Breast epithelium (tissue), 4 donors: ENCODE data around the gene PARP15. TPM values are rescaled to one million over a fixed set of nuclear protein-coding genes. Genes with fewer than 3 reads are reported as not detected.

ENCODE experiments used
- DNase-seq, 2 donors: peaks; one replicate each; pipeline ENCODE4 v3.0.0-alpha.2; 2019; ENCODE audit warnings: low spot score in 2 of 2
- H3K27ac ChIP-seq, 2 donors: fragments of 200-600 bp; sonication (generic) in 1 of 2; one replicate each; pipeline ENCODE4 v1.5.1; 2016 to 2019; ENCODE audit warnings: mild to moderate bottlenecking in 1 of 2
- H3K27me3 ChIP-seq, 2 donors: fragments of 200-600 bp; sonication (generic) in 1 of 2; one replicate each; pipeline versions ENCODE4 v1.5.1 to v1.6.0; 2017 to 2019; ENCODE audit warnings: control low read depth in 1 of 2, mild to moderate bottlenecking in 1 of 2
- H3K36me3 ChIP-seq: fragments of 200-600 bp; one replicate; pipeline ENCODE4 v1.5.1; 2019
- H3K4me1 ChIP-seq, 2 donors: fragments of 200-600 bp; sonication (generic); one replicate each; pipeline ENCODE4 v1.5.1; 2016 to 2019; ENCODE audit warnings: control low read depth in 1 of 2
- H3K4me3 ChIP-seq, 3 donors: fragments of 200-600 bp; sonication (generic); 1 replicate in 2 of 3; 2 replicates in 1 of 3; pipeline ENCODE4 v1.5.1; 2016 to 2019; ENCODE audit warnings: mild to moderate bottlenecking in 3 of 3, moderate library complexity in 2 of 3
- H3K9me3 ChIP-seq, 2 donors: fragments of 200-600 bp; sonication (generic) in 1 of 2; one replicate each; pipeline ENCODE4 v1.5.1; 2016 to 2019; ENCODE audit warnings: control low read depth in 1 of 2
- POLR2A ChIP-seq: fragments of 450-650 bp; IDR thresholded peaks from one replicate; pipeline ENCODE4 v1.6.1; 2016; ENCODE audit warnings: antibody characterized with exemption, mild to moderate bottlenecking, moderate library complexity
- POLR2AphosphoS5 ChIP-seq, 3 donors: sonication (generic); formaldehyde crosslinking; IDR thresholded peaks; one replicate each; pipeline ENCODE4 v1.6.1; 2017; ENCODE audit warnings: antibody characterized with exemption in 3 of 3
- intact Hi-C: fragments of 100-400 bp; cut with DNase I; formaldehyde crosslinking; loops from one replicate; pipeline ENCODE4 v1.15.1; 2023; ENCODE audit warnings: low total_unique reads
- total RNA-seq, 3 donors: library from RNA; depleted of rRNA; stranded (reverse); fragments of >200 nt; gene quantifications; one replicate each; pipeline ENCODE4 v1.1.0, GENCODE V29; 2016
- TF ChIP-seq, protein P1 (sequence below), 3 donors: fragments of 450-650 bp; IDR thresholded peaks; one replicate each; pipeline ENCODE4 v1.5.1; 2016 to 2017; ENCODE audit warnings: antibody characterized with exemption in 3 of 3, mild to moderate bottlenecking in 3 of 3, moderate library complexity in 3 of 3

Gene PARP15
- total RNA-seq, 3 donors from 2014 or later, result 2.9 to 5.6 (median 5.4) TPM

DNA sequence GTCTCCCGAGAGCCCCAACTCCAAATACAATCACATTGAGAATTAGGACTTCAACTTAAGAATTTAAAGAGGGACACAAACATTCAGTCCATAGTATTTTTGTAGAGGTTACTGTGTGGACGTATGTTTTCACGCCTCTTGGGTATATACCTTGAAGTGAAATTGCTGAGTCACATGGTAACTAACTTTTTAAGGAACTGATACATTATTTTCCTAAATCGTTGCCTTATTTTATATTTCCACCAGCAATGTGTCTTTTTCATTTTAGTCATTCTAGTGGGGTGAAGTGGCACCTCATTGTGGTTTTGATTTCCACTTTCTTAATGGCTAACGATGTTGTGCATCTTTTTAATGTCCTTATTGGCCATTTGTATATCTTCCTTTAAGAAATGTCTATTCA is 11.8 kb downstream of the PARP15 start:
- no peaks in the 10 kb centered on the region for H3K27me3 ChIP-seq
- no peaks in the 10 kb centered on the region for H3K36me3 ChIP-seq
- TF ChIP-seq POLR2AphosphoS5 (IDR thresholded peaks at IDR 0.05), result no peak
- no peak for TF ChIP-seq POLR2A
- TF ChIP-seq, protein P1, sequence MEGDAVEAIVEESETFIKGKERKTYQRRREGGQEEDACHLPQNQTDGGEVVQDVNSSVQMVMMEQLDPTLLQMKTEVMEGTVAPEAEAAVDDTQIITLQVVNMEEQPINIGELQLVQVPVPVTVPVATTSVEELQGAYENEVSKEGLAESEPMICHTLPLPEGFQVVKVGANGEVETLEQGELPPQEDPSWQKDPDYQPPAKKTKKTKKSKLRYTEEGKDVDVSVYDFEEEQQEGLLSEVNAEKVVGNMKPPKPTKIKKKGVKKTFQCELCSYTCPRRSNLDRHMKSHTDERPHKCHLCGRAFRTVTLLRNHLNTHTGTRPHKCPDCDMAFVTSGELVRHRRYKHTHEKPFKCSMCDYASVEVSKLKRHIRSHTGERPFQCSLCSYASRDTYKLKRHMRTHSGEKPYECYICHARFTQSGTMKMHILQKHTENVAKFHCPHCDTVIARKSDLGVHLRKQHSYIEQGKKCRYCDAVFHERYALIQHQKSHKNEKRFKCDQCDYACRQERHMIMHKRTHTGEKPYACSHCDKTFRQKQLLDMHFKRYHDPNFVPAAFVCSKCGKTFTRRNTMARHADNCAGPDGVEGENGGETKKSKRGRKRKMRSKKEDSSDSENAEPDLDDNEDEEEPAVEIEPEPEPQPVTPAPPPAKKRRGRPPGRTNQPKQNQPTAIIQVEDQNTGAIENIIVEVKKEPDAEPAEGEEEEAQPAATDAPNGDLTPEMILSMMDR (IDR thresholded peaks at IDR 0.05), result no peak
- no peak overlapping the region for H3K27ac ChIP-seq
- H3K4me3 ChIP-seq, result no peak overlapping the region
- intact Hi-C loops, result no loop called here
- no peaks in the 10 kb centered on the region for H3K9me3 ChIP-seq
- DNase-seq, result no peak
- H3K4me1 ChIP-seq, result no peaks in the 10 kb centered on the region

- H3K36me3 ChIP-seq, result no peaks in the 10 kb centered on the region
- H3K27me3 ChIP-seq, result no peaks in the 10 kb centered on the region
- intact Hi-C loops, result loop anchor here (1.0 kb wide), 1 partner anchor 12 kb away; no protein-coding TSS in a partner anchor
- H3K4me1 ChIP-seq, result no peaks in the 10 kb centered on the region
- H3K9me3 ChIP-seq, result no peaks in the 10 kb centered on the region
- no peak for DNase-seq
- no peak overlapping the region for H3K4me3 ChIP-seq
- no peak overlapping the region for H3K27ac ChIP-seq
- TF ChIP-seq POLR2AphosphoS5 (IDR thresholded peaks at IDR 0.05), result no peak
- no peak for TF ChIP-seq POLR2A
- TF ChIP-seq, protein P1 (IDR thresholded peaks at IDR 0.05), result no peak
Measured at GRCh38 chr3:122590610-122591009, 13.2 kb downstream of the PARP15 start.

DNA sequence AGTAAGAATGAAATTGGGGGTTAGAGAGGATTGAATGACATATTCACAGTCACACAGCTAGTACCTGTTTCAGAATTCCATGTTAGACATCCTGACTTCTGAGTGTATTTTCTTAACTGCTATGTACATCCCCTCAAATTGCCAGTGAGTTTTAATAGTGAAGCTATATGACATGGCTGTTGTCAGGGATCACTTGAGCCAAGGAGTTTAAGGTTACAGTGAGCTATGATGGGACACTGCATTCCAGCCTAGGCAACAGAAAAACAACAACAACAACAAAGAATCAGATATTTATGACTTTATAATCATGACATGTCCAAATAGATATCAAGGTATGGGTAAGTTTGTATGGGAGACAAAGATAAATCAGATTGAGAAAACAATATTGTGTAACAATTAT is 16.6 kb downstream of the PARP15 start:
- TF ChIP-seq, protein P1 (IDR thresholded peaks at IDR 0.05), result no peak
- TF ChIP-seq POLR2A (no peak), POLR2AphosphoS5 (IDR thresholded peaks at IDR 0.05) (no peak)
- Histone ChIP-seq H3K9me3 (no peaks in the 10 kb centered on the region), H3K4me1 (no peaks in the 10 kb centered on the region), H3K4me3 (no peak overlapping the region), H3K36me3 (no peaks in the 10 kb centered on the region), H3K27me3 (no peaks in the 10 kb centered on the region), H3K27ac (no peak overlapping the region)
- intact Hi-C loops, result no loop called here
- no peak for DNase-seq

DNA sequence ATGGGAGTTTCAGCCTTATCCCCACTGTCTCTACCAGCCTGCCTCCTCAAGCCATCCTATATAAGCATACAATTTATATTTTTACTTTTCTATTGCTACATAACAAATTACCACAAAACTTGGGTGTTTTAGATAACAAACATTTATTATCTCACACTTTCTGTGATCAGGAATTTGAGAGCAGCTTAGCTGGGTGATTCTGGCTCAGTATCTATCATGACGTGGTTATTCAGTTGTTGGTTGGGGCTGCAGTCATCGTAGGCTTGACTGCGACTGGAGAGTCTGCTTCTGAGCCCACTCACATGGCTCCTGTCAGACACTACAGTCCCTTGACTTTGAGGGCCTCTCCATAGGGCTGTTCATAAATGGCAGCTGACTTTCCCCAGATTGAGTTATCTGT is 20.7 kb downstream of the PARP15 start:
- intact Hi-C loops, result no loop called here
- H3K27me3 ChIP-seq, result no peaks in the 10 kb centered on the region
- H3K27ac ChIP-seq, result no peak overlapping the region
- no peaks in the 10 kb centered on the region for H3K4me1 ChIP-seq
- no peaks in the 10 kb centered on the region for H3K36me3 ChIP-seq
- no peaks in the 10 kb centered on the region for H3K9me3 ChIP-seq
- no peak for DNase-seq
- no peak overlapping the region for H3K4me3 ChIP-seq
- TF ChIP-seq, protein P1 (IDR thresholded peaks at IDR 0.05), result no peak
- TF ChIP-seq POLR2A (no peak), POLR2AphosphoS5 (IDR thresholded peaks at IDR 0.05) (no peak)

- H3K27me3 ChIP-seq, result no peaks in the 10 kb centered on the region
- H3K4me3 ChIP-seq, result no peak overlapping the region
- DNase-seq, result no peak
- no peak overlapping the region for H3K27ac ChIP-seq
- intact Hi-C loops, result no loop called here
- H3K9me3 ChIP-seq, result no peaks in the 10 kb centered on the region
- no peaks in the 10 kb centered on the region for H3K36me3 ChIP-seq
- TF ChIP-seq POLR2A, result no peak
- no peak for TF ChIP-seq POLR2AphosphoS5 (IDR thresholded peaks at IDR 0.05)
- TF ChIP-seq, protein P1 (IDR thresholded peaks at IDR 0.05), result no peak
- H3K4me1 ChIP-seq, result no peaks in the 10 kb centered on the region
Measured at GRCh38 chr3:122598556-122598955, 21.1 kb downstream of the PARP15 start.
